AG04449 (cell line): ENCODE measurements around the gene CBX1.

Experiments
- CTCF ChIA-PET: fragments of 350-600 bp; formaldehyde crosslinking; extraction: SDS; loops from one replicate; lab custom pipeline; 2021; ENCODE audit warnings: antibody characterized with exemption; lab: Yijun Ruan, JAX
- POLR2A ChIA-PET: fragments of 400-600, 350-600 bp; formaldehyde crosslinking; extraction: SDS; loops from one replicate; lab custom pipeline; 2020; ENCODE audit warnings: antibody characterized with exemption, inconsistent platforms; lab: Yijun Ruan, JAX
- DNase-seq: peaks from one replicate; pipeline ENCODE4 v3.0.0-alpha.2; 2010; ENCODE audit warnings: low read depth, low spot score
- H3K4me3 ChIP-seq: 2 replicates; pipeline ENCODE4 v1.5.1; 2011; ENCODE audit warnings: low read depth, mild to moderate bottlenecking, control low read depth, low read length
- TF ChIP-seq, protein P1 (sequence below): IDR thresholded peaks from one replicate; pipeline ENCODE4 v1.5.1; 2011; ENCODE audit warnings: mild to moderate bottlenecking, moderate library complexity, low read length, control low read depth, inconsistent platforms; ENCODE audit not compliant: insufficient read depth; ENCODE audit errors: missing control alignments

CBX1 gene

DNA sequence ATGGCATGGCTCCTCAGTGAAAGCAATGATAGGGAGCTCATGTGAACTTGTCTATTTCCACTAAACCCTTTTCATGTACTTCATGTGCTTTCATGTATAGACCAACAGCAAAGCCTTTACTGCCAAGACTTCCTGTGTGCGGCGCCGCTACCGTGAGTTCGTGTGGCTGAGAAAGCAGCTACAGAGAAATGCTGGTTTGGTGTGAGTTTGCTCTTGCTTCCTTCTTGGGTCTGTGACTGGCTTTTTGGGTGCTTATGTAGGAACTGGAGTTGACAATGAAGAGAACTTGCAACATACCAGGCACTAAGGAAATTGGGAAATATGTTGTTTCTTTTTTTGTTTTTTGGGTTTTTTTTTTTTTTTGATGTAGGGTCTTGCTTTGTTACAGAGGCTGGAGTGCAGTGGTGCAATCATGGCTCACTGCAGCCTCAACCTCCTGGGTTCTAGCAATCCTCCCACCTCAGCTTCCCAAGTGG lies 12.0 kb upstream of the CBX1 start:
- CTCF ChIA-PET: interaction anchor here (0.7 to 3.2 kb wide), 5 partner anchors 15 to 102 kb away, joined by 4 to 8 read pairs (median 5); no protein-coding TSS in a partner anchor
- POLR2A ChIA-PET: no interaction called here
- H3K4me3 ChIP-seq: no peak overlapping the region
- TF ChIP-seq, protein P1, sequence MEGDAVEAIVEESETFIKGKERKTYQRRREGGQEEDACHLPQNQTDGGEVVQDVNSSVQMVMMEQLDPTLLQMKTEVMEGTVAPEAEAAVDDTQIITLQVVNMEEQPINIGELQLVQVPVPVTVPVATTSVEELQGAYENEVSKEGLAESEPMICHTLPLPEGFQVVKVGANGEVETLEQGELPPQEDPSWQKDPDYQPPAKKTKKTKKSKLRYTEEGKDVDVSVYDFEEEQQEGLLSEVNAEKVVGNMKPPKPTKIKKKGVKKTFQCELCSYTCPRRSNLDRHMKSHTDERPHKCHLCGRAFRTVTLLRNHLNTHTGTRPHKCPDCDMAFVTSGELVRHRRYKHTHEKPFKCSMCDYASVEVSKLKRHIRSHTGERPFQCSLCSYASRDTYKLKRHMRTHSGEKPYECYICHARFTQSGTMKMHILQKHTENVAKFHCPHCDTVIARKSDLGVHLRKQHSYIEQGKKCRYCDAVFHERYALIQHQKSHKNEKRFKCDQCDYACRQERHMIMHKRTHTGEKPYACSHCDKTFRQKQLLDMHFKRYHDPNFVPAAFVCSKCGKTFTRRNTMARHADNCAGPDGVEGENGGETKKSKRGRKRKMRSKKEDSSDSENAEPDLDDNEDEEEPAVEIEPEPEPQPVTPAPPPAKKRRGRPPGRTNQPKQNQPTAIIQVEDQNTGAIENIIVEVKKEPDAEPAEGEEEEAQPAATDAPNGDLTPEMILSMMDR: no peak
- DNase-seq: no peak

DNA sequence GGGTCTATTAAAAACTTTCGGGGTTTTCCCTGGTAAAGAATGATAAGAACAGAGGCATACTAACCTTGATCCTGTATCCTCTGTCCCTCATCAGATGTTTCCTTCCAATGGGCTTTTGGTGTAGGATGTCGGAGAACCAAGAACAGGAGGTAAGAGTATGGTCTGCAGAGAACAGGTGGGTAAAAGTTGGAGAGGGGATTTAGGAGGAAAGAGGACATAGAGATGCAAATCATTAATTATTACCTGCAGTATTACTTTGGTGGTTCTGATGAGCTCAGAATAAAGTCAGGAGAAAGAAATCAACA lies 10.6 kb upstream of the CBX1 start:
- POLR2A ChIA-PET: no interaction called here
- CTCF ChIA-PET: interaction anchor here (0.7 to 3.2 kb wide), 9 partner anchors 12 to 141 kb away, joined by 3 to 8 read pairs (median 4); partner anchors contain the start of gene CDK5RAP3
- DNase-seq: no peak
- TF ChIP-seq, protein P1: no peak
- no peak overlapping the region for H3K4me3 ChIP-seq

DNA sequence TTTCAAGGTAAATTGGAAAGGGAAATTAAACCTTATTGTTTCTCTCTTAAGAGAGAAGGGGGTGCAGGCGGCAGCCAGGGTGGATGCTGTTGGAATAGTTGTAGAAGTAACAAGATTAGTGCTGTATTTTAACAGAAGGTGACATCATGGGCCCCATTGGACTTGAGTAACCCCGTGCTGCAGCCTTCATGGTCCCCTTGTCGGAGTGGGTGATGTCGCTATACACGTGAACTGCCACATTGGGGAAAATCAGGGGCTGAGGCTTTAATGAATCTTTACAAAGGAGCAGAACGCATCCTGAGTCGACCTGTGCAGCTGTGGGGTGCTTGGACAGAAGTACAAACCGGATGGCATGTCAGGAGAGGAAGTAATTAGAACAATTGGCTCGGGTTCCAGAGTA lies 9.5 kb upstream of the CBX1 start:
- TF ChIP-seq, protein P1: no peak
- no peak for DNase-seq
- ChIA-PET CTCF (interaction anchor here (1.1 to 3.2 kb wide), 3 partner anchors 19 to 86 kb away, joined by 4 to 8 read pairs (median 4); no protein-coding TSS in a partner anchor), POLR2A (no interaction called here)
- H3K4me3 ChIP-seq: no peak overlapping the region

DNA sequence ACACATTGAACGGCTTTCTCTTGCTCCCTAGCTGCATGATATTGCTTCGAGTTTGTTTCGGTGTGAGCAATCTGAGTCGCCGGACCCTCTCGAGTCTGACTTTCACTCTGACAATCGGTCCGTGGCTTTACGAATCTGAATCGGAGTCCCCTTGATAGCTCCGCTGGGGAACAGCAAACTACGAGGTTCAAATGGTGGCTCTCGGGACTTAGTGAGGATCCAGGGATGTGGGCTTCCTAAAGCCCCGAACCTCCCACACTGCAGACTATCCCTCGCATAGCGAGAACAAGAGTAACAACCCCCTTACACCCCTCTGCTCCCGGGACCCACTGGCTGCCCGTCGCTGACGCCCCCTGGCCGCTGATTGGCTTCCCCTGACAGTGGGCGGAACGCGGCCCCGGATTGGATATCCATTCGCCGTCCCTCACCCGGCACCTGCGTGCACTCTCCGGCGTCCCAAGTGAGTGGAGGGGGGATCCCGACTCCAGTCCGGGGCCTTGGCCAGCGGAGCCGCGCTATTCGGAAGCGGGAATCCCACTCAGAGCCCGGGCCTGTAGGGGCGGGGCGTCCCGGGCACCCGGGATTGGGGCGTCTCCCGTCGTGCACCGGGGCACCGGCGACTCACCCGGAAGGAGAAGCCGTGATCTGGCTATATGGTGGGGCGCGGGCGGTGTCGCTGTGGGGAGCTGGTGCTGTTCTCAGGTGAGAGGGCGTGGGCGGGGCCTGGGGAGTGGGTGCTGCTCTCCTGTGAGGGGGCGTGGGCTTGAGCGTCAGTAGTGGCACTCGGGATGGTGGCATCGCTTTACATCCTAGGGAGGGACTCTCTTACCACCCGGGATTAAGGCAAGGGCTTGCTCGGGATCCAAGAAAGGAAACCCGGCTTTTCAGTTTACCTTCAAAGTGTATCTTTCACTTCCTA lies 6.1 kb upstream of the CBX1 start, which contains the start of gene SNX11:
Gene SNX11 (plus strand): TSS at position 630 of the 919 bp plus-strand sequence. CDS start 4,278 bp downstream, outside the sequence.
- CTCF ChIA-PET: interaction anchor here (0.9 to 4.3 kb wide), 18 partner anchors 10 to 201 kb away, joined by 3 to 48 read pairs (median 4); no protein-coding TSS in a partner anchor

DNA sequence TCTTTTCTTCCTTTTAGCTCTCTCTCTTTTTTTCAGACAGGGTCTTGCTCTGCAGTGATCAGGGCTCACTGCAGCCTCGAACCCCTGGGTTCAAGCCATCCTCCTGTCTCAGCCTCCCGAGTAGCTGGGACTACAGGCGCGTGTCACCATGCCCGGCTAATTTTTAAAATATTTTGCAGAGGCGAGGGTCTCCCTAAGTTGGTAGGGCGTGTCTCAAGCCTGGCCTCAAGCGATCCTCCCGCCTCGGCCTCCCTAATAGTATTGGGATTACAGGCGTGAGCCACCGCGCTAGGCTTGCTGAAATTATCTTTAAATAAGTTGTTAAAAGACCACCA lies 5.5 kb upstream of the CBX1 start:
- DNase-seq: no peak
- ChIA-PET POLR2A (interaction anchor here (0.6 to 2.0 kb wide), 2 partner anchors 81 to 89 kb away, joined by 3 to 10 read pairs; no protein-coding TSS in a partner anchor), CTCF (interaction anchor here (0.9 to 4.3 kb wide), 7 partner anchors 10 to 128 kb away, joined by 3 to 48 read pairs (median 6); no protein-coding TSS in a partner anchor)
- TF ChIP-seq, protein P1: no peak
- H3K4me3 ChIP-seq: peak overlapping the region; percentile 97

More for the DNA sequence above, 6.1 kb upstream of the CBX1 start, which contains the start of gene SNX11:
- H3K4me3 ChIP-seq: peak within 1 kb of the TSS; percentile 97
- TF ChIP-seq, protein P1: no peak
- POLR2A ChIA-PET: interaction anchor here (0.6 to 2.0 kb wide), 3 partner anchors 14 to 89 kb away, joined by 3 to 10 read pairs (median 4); no protein-coding TSS in a partner anchor
- peak; percentile 24 for DNase-seq
